ENCODE measurements around the gene NAA80.

DNA sequence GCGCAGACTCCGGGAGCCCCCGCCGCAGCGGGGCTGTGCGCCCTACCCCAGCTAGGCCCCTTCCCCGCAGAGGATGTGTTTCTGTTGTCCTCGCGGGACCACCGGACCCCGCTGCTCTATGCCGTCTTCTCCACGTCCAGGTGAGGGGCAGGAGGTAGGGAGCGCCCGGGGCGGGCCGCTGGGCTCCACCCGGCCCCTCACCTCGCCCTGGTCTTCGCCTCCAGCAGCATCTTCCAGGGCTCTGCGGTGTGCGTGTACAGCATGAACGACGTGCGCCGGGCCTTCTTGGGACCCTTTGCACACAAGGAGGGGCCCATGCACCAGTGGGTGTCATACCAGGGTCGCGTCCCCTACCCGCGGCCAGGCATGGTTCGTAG lies 25.5 kb downstream of the NAA80 start:
- TF ChIP-seq, protein P1, sequence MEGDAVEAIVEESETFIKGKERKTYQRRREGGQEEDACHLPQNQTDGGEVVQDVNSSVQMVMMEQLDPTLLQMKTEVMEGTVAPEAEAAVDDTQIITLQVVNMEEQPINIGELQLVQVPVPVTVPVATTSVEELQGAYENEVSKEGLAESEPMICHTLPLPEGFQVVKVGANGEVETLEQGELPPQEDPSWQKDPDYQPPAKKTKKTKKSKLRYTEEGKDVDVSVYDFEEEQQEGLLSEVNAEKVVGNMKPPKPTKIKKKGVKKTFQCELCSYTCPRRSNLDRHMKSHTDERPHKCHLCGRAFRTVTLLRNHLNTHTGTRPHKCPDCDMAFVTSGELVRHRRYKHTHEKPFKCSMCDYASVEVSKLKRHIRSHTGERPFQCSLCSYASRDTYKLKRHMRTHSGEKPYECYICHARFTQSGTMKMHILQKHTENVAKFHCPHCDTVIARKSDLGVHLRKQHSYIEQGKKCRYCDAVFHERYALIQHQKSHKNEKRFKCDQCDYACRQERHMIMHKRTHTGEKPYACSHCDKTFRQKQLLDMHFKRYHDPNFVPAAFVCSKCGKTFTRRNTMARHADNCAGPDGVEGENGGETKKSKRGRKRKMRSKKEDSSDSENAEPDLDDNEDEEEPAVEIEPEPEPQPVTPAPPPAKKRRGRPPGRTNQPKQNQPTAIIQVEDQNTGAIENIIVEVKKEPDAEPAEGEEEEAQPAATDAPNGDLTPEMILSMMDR (IDR thresholded peaks at IDR 0.05) = no peak
- no peak for TF ChIP-seq POLR2A (IDR thresholded peaks at IDR 0.05)
